AG09309 (cell line): Measurements from ENCODE around the gene ZBED5.
A peak's percentile ranks its signal among the peaks of the same experiment; 100 is the strongest.

Source experiments
- DNase-seq: peaks from one replicate; pipeline ENCODE4 v3.0.0-alpha.2; 2010; ENCODE audit warnings: low read depth
- H3K4me3 ChIP-seq: 2 replicates; pipeline ENCODE4 v1.5.1; 2011; ENCODE audit warnings: mild to moderate bottlenecking, low read depth, low read length, moderate library complexity; ENCODE audit not compliant: control insufficient read depth
- TF ChIP-seq, protein P1 (sequence below): IDR thresholded peaks from 2 replicates; pipeline ENCODE4 v1.5.1; 2011; ENCODE audit warnings: mild to moderate bottlenecking, low read depth, low read length, inconsistent platforms; ENCODE audit not compliant: insufficient read depth, control insufficient read depth; ENCODE audit errors: missing control alignments

The ZBED5 gene

DNA sequence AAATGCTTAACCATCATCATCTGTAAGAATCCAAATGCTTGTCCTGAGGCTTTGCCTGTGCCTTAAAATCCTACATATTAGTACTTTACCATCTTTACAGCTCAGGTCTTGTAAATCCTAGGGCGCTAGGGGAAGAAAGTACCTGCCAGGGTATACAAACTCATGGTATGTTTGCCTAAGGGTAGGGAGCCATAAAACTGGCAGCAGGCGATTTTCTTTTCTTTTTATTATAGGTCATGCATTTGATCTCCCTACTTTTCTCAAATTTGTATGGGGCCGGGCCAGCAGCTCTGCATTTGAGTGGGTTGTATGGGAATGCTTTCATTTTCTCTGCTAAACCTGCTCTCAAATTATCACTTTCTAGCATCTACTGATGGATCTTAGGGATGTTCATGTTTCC is 24.0 kb upstream of the ZBED5 start:
- no peak for DNase-seq
- H3K4me3 ChIP-seq: no peak overlapping the region
- TF ChIP-seq, protein P1, sequence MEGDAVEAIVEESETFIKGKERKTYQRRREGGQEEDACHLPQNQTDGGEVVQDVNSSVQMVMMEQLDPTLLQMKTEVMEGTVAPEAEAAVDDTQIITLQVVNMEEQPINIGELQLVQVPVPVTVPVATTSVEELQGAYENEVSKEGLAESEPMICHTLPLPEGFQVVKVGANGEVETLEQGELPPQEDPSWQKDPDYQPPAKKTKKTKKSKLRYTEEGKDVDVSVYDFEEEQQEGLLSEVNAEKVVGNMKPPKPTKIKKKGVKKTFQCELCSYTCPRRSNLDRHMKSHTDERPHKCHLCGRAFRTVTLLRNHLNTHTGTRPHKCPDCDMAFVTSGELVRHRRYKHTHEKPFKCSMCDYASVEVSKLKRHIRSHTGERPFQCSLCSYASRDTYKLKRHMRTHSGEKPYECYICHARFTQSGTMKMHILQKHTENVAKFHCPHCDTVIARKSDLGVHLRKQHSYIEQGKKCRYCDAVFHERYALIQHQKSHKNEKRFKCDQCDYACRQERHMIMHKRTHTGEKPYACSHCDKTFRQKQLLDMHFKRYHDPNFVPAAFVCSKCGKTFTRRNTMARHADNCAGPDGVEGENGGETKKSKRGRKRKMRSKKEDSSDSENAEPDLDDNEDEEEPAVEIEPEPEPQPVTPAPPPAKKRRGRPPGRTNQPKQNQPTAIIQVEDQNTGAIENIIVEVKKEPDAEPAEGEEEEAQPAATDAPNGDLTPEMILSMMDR: no peak

DNA sequence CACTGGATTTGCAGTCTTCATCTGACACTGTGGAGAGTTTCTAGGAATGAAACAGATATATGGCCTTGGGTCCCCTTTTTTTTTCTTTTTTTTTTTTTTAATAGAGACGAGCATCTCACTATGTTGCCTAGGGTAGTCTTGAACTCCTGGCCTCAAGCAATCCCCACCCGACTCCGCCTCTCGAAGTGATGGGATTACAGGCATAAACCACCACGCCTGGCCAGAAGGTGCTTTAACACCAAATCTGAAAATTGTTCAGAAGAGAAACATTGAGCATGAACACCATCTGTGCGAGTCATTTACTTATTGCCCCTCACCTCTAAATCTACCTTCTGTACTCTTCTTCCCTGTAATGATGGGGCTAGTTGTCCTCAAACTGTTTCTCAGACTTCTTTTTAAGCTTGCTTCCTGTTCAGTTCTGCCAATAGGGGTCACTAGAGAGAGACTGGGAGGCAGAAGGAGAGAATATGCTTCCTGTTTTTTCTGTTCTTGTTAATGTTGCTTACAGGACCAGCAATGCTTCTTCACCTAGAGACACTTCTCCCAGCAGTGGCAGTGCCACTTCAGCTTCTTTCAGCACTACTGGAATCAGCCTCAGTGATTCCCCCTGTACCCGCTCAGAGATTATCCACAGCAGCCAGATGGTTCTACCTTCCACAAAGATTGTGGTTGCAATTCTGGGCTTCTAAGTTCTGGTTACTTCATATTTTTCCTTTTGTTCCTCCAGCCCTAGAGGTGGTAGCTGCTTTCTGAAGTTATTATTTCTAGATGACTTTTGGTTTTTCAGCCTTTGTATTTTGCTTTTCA is 20.8 kb upstream of the ZBED5 start:
- TF ChIP-seq, protein P1: peak; percentile 74
- H3K4me3 ChIP-seq: no peak overlapping the region
- DNase-seq: no peak

DNA sequence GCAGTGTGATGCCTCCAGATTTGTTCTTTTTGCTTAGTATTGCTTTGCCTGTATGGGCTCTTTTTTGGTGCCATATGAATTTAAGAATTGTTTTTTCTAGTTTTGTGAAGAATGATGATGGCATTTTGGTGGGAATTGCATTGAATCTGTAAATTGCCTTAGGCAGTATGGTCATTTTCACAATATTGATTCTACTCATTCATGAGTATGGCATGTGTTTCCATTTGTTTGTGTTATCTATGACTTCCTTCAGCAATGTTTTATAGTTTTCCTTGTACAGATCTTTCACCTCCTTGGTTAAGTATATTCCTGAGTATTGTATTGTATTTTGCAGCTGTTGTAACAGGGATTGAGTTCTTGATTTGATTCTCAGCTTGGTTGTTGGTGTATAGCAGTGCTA is 18.3 kb upstream of the ZBED5 start:
- TF ChIP-seq, protein P1: no peak
- DNase-seq: no peak

DNA sequence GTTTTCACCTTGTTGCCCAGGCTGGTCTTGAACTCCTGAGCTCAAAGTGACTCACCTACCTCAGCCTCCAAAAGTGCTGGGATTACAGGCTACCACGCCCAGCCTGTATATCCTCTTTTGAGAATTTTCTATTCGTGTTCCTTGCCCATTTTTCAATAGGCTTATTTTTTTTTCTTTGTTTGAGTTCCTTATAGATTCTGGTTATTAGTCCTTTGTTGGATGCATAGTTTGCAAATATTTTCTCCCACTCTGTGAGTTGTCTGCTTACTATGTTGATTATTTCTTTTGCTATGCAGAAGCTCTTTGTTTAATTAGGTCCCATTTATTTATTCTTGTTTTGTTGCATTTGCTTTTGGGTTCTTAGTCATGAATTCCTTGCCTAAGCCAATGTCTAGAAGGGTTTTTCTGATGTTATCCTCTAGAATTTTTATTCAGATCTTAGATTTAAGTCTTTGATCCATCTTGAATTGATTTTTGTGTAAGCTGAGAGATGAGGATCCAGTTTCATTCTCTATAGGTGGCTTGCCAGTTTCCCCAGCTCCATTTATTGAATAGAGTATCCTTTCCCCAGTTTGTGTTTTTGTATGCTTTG is 17.7 kb upstream of the ZBED5 start:
- no peak for DNase-seq
- no peak overlapping the region for H3K4me3 ChIP-seq
- TF ChIP-seq, protein P1: no peak

More for the DNA sequence above, 18.3 kb upstream of the ZBED5 start:
- no peak overlapping the region for H3K4me3 ChIP-seq

DNA sequence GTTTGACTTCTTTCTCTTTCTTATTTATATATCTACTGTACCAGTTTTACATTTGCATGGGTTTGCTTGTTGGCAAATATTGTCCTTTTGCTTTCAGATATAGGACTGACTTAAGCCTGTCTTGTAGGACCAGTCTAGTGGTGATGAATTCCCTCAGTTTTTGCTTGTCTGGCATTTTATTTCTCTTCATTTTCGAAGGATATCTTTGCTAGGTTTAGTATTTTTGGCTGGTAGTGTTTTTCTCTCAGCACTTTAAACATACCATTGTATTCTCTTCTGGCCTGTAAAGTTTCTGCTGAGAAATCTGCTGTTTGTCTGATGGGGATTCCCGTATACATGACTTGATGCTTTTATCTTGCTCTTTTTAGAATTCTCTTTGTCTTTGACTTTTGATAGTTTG is 14.2 kb upstream of the ZBED5 start:
- no peak for DNase-seq
- TF ChIP-seq, protein P1: no peak
- no peak overlapping the region for H3K4me3 ChIP-seq

DNA sequence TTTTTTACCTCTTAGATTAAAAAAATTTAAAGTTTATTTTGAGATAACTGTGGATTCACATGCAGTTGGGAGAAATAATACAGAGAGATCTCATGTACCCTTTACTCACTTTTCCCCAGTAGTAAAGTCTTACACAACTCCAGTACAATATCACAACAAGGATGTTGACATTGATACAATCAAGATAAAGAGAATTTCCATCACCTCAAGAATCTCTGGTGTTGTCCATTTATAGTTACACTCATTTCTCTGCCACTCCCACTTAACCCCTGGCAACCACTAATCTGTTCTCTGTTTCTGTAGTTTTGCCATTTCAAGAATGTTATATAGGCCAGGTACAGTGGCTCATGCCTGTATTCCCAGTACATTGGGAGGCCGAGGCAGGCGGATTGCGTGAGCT is 10.5 kb upstream of the ZBED5 start:
- TF ChIP-seq, protein P1: no peak
- H3K4me3 ChIP-seq: no peak overlapping the region
- no peak for DNase-seq
